ENCODE measurements around the gene TNFAIP3.
"Not testable (repeated sequence)": the region's sequence is repeated elsewhere in the genome, so short reads cannot be mapped to it uniquely, and the experiment has no call there.

Gene TNFAIP3

DNA sequence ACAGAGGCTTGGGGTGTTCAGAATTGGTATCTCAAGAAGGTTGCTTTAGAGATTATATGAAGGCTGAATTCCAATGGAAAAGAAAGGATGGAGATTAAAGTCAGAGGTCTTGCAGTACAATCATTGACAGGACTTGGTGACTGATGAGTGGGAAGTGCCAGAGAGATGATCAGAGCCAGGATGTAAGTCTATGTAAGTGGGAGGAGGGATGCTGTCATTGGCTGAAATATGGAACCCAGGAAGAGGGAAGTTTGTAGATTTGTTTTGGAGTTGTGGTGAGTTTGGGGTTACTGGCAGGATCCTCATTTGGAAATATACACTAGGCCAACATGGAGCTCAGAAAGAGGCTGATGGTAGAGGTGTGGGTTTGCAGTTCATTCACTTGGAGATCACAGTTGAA is 23.8 kb upstream of the TNFAIP3 start:
- no peak for DNase-seq (ENCODE audit: extremely low spot score, insufficient read length, low read depth)
- FAIRE-seq = no peak

DNA sequence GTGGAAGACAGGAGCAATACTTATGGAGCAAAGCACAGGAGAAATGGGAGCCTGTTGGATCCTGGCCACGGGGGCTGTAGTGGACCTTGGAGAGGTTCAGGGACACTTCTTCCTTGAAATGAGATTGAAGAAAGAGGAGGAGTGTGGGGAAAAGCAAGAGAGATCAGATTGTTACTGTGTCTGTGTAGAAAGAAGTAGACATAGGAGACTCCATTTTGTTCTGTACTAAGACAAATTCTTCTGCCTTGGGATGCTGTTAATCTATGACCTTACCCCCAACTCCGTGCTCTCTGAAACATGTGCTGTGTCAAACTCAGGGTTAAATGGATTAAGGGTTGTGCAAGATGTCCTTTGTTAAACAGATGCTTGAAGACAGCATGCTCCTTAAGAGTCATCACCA is 22.7 kb upstream of the TNFAIP3 start:
- not testable (repeated sequence) for FAIRE-seq; DNase-seq (ENCODE audit: extremely low spot score, insufficient read length, low read depth)

DNA sequence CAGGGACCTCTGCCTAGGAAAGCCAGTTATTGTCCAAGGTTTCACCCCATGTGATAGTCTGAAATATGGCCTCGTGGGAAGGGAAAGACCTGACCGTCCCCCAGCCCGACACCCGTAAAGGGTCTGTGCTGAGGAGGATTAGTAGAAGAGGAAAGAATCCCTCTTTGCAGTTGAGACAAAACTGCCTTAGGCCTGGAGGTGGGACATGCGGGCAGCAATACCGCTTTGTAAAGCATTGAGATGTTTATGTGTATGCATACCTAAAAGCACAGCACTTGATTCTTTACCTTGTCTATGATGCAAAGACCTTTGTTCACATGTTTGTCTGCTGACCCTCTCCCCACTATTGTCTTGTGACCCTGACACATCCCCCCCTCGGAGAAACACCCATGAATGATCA is 22.3 kb upstream of the TNFAIP3 start:
- FAIRE-seq; DNase-seq (ENCODE audit: extremely low spot score, insufficient read length, low read depth): not testable (repeated sequence)

DNA sequence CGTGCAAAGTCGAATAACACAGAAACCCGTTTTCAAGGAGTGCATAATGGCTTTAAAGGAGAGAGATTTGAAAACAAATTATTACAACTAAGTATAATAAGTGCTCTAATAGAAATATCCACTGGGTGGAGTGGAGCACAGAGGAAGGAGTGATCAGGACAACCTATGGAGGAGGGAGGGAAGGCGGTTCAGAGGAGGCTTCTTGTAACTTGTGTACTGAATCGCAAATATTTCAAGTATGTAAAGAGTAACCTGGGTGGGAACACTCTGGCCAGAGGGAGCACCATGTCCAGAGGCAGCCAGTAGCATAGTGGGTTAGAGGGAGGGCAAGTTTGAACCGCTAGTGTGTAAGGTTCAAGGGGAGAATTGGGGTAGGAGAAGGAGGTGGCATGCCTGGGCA is 21.6 kb upstream of the TNFAIP3 start:
- FAIRE-seq (no peak), DNase-seq (ENCODE audit: extremely low spot score, insufficient read length, low read depth) (no peak)

DNA sequence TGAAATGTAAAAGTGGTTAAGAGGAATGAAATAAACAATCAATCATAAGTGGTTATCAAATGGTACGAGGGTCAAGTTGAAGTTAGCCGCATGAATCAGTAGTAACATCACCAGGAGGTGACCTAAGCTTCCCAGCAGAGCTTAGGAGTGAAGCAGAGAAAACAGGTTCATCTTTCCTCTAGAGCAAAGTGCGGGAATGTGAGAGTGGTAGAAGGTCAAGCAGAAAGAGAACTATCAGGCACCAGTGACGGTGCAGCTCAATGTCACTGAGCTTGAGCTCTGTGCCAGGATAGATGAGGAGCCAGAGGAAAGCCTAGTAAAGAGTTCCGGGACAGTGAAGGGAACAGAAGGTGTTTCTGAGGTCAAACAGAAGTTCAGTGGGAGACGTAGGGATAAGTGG is 20.8 kb upstream of the TNFAIP3 start:
- DNase-seq (ENCODE audit: extremely low spot score, insufficient read length, low read depth) (no peak), FAIRE-seq (no peak)

DNA sequence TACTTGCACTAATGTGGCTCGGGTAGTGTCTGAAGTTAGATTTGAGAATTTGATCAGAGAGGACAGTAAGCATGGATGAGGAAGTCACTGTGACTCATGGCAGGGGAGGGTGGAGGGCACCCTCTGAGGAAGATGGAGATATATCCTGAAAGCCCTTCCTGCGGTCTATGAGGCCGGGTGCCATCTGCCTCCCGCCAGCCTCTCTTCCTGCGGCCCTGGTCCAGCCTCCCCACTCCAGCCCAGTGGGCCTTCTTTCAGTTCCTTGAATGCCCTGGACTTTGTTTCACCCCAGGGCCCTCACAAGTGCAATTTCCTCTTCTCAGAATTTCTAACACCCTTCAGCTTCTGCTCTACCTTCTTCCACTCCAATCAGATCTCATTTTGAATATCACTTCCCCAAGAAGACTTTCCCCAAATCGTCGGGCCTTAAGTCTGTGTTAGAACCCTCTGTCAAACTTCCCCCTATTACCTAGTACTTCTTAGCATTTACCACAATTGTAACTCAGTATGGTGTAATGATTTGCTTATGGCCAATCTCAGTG is 20.2 kb upstream of the TNFAIP3 start:
- DNase-seq (ENCODE audit: extremely low spot score, insufficient read length, low read depth) (no peak), FAIRE-seq (peak; percentile 75)

DNA sequence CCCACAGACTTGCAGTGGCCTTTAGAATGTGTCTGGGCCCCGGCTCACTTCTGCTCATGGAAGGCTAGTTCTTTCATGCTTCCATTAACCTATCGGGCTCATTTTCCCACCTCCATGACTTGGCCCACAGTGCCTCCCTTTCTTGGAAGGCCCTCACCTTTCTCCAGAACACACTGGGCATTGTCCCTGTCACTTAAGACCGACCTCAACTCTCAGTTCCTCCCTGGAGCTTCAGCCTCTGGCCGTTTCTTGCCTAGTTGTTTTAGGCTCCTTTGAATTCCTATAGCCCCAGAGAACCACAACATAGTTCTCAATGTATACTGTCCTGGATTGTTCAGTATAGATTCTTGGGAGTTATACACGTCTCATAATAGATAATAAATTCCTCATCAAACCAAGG is 19.3 kb upstream of the TNFAIP3 start:
- DNase-seq (ENCODE audit: extremely low spot score, insufficient read length, low read depth) (no peak), FAIRE-seq (peak; percentile 38)

DNA sequence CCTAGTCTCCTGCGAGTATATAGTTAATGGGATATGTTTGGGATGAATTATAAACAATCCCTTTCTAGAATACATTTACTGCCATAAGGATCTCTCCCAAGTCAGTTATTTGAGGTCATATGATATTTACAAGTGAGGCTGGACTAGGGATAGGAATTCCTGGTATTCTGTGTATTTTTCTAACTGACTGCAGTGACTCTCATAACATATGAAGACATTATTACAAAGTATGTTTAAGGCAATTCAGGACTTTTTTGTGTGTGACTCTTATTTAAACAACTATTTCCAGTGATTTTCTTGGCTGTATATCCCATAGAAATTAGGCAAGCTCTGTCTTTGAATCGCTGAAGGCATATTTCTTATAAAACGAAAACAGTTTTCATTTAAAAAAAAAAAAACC is 18.4 kb upstream of the TNFAIP3 start:
- no peak for FAIRE-seq
- no peak for DNase-seq (ENCODE audit: extremely low spot score, insufficient read length, low read depth)

DNA sequence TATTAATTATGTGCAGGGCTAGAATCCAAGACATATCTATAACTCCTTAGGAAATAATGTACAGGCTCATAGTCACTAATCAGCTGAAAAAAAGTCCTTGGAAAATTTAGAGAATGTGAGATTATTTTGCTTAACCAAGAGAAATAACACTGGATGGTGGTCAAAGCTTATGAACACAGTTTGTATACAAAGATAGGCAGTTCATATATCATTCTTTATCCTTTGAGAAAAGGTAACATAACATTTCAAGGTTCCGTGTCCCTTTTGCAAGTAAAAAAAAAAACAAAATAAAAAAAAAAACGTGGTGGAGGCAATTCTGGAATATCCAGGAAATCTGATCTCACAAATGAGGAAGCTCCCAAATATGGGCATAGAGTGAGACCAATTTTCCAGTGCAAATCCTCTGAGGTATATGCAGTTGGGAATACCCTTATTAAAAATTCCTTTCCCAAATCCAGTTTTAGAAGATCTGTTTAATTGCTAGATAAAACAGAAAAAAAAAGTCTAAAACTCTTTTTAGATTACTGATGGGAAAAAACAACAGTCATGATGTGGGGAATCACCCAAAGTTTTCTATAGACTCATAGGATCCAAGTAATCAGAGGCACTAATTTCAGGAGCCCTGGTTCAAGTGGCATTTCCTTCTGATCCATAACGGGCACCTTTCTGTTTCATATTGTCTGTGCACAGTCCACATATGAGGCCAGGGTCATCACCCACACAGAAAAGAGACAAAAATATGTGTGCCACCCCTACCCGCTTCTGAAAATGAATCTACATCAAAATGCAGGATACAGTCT is 17.7 kb upstream of the TNFAIP3 start:
- FAIRE-seq = no peak

DNA sequence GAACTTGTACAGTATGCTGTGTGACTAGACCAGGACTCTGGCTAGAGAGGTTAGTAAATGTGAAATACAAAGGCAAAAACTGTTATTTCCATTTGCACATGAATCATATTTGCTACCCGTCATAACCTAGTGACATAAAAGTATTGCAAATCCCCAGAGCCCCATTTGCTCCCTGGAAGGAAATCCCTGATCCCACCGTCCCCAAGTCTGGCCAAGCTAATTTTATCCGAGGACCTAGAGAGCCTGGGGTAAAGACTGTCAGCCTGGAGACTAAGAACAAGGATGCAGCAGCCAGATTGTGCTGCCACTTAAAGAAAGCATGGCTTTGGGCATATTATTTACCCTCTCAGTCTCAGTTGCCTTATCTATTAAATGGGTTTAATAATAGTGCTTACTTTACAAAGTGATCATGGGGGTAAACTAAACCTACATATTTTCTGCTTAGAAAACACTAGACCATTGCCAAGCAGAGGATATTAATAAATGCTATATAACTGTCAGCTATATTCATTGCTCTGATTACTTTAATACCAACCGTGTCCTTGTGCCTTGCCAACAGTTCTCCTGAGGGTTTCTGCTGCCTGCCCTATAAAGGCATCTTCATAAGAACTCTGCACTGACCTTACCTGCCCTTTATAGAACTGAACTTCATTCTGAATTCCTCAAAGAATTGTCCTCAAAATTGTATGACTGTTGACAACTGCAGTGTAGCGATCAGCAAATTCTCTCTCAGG is 16.9 kb upstream of the TNFAIP3 start:
- FAIRE-seq = no peak

More for the DNA sequence above, 17.7 kb upstream of the TNFAIP3 start:
- DNase-seq (ENCODE audit: extremely low spot score, insufficient read length, low read depth) = no peak

DNA sequence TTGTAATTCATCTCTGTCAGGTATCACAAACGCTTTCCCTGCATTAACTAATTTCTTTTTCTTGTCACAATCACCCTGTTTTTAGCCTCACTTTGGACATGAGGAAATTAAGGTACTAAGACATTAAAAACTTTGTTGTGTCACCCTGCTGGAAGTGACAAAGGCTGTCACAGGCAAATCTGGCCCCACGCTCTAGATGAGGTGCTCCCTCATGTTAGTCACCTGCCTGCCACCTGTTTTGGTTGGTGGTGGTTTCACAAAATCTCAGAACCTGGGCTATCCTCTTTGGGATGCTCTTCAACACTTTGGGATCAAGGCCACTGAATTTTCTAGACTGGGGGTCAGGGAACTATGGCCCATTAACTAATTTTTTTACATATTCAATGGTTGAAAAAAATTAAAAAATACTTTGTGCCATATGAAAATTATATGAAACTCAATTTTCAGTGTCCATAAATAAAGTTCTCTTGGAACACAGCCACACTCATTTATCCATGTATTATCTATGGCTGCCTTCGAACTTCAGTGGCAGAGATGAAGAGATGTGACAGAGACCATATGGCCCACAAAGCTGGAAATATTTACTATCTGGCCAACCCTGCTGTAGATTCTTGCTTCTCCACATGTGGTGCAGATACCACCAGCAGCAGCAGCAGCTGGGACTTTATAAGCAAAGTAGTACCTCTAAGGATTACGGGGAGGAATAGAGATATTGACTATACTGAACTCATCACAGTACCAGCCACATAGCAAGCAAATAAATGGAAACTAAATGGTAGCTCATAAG is 16.1 kb upstream of the TNFAIP3 start:
- FAIRE-seq = no peak
- DNase-seq (ENCODE audit: extremely low spot score, insufficient read length, low read depth) = no peak

More for the DNA sequence above, 16.9 kb upstream of the TNFAIP3 start:
- DNase-seq (ENCODE audit: extremely low spot score, insufficient read length, low read depth) = no peak

DNA sequence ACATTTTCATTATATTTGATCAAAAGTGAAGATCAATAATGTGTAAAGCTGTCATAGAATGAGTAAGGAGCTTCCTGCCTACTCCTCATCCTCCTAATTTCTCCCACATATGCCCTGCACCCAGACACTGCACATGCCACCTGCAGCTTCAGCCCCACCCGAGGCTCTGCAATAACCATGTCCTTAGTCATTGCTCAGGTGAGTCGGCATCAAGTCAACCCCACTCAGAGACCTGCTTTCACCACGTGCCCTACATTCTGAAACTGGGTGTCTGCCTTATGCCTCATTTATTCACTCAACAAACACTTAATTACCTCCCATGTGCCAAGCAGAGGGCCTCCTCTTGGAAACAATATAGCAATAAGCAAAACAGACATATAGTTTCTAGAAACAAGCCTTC is 15.4 kb upstream of the TNFAIP3 start:
- FAIRE-seq (no peak), DNase-seq (ENCODE audit: extremely low spot score, insufficient read length, low read depth) (no peak)

DNA sequence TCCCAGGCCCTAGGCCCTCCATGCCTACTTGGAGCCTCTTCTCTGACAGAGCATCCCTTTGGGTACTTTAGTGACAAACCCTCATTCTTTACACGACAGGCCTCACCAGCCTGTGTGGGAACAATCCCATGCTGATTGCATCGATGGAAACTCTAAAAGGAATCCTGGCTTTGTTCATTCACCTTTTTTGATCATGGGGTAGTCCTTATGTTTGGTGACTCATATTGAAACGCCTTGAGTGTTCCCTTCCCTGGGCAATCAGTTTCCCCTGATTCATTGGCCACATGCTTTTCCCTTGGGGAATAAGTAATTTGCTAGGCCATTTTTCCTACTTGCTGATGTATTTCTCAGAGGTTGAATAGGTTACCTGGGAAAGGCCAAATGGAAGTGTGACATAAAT is 14.7 kb upstream of the TNFAIP3 start:
- FAIRE-seq (no peak), DNase-seq (ENCODE audit: extremely low spot score, insufficient read length, low read depth) (no peak)

DNA sequence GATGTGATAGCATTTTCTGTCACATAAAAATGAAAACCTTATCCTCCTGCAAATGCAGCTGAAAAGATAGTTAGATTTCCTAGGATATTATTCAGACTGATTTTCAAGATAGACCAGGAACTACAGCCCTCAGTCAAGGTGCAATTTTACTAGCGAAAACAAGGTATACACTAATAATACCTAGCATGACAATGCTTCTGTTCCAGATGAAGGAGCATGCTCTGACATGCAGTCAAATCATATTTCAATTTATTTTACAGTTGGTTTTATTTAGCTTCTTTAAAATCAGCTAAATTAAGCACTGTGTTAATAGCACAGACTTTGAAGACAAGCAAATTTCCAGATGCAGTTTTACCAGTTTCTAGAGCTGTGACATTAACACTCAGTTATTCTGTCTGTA is 14.2 kb upstream of the TNFAIP3 start:
- FAIRE-seq (no peak), DNase-seq (ENCODE audit: extremely low spot score, insufficient read length, low read depth) (no peak)

DNA sequence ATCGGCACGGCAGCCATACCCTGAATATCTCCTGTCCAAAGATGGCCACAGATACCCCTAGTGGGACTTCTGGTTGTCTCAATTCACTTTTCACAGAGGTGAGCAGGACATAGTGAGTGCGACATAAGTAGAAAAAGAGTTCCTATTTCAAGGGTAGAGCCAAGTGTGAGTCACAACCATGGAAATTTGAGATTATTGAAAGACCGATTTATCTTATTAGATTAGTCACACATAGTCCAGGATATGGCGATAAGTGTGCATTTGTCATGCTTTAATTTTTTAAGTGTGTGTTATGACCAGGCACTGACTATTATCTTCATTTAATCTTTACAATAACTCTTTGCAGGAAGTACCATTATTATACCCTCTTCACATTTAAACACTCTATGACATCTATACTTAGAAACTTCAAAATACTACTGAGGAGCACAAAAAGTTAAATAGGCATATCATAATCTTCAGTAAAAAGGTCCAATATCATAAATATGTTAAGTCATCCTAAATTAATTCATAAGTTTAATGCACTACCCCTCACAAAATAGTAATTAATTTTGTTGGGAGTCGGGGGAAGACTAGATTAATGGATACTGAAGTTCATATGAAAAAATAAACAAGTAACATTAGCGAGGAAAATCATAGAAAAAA is 13.4 kb upstream of the TNFAIP3 start:
- FAIRE-seq = no peak

DNA sequence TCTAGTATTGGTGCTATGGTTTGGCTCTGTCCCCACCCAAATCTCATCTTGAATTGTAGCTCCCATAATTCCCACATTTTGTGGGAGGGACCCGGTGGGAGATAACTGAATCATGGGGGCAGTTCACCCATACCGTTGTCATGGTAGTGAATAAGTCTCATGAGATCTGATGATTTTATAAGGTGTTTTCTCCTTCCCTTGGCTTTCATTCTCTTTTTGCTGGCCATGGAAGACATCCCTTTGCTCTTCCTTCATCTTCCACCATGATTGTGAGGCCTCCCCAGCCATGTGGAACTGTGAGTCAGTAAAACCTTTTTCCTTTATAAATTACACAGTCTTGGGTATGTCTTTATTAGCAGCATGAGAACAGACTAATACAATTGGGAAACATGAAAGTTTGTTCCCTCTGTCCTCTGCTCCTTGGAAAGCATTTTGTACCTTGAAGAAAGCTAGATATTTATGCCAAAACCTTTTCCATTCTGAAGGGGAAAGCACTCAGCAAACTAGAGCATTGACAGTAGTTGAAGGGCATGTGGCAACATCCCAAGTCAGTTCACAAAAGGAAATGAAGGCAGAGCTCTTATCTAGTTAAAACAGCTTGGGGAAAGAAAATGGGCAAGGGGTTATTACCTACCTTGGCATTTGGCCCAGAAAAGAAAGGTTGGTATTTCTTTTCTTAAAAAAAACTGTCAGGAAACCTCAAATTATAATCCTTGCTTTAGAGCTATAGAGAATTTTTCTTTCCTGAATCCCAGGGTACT is 10.7 kb upstream of the TNFAIP3 start:
- DNase-seq (ENCODE audit: extremely low spot score, insufficient read length, low read depth) (no peak), FAIRE-seq (no peak)

More for the DNA sequence above, 13.4 kb upstream of the TNFAIP3 start:
- DNase-seq (ENCODE audit: extremely low spot score, insufficient read length, low read depth) = no peak

DNA sequence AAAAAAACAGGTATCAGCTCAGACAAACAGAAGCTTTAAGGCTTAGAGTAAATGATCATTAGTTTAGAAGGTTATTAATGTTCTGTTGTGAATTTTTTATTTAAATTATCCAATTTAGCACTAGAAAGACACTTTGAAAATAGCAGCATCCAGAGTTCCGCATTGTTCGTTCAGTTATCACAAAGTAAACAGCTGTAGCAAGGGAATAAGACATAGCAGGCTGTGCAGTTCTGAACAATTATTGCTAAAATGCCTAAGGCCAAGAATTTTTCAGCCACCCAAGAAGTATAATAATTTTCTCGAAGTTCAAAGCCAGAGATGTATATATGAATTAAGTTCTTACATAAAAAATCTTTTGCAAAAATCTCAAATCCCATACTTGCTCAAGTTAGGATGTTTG is 8.0 kb upstream of the TNFAIP3 start:
- no peak for DNase-seq (ENCODE audit: extremely low spot score, insufficient read length, low read depth)
- no peak for FAIRE-seq

DNA sequence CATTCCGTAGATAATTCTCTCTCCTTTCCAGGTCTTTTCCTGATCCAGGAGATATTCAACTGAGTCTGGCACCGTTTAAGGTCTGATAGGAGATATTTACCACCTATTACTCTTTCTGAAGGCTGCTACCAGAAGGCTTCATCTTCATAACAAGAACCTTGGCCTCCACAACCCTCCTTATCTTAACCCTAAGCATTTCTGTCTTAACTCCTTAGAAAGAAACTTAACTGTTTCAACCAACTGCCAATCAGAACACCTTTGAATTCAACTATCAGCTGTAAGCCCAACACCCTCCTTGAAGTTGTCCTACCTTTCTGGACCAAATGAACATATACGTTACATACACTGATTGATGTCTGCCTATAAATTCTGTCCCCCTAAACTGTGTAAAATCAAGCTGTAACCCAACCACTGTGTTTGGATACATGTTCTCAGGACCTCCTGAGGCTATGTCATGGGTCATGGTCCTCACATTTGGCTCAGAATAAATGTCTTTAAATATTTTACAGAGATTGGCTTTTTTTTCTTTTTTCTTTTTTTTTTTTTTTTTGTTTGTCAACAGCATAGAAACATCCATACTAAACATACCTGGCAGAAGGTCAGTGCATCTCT is 6.6 kb upstream of the TNFAIP3 start:
- DNase-seq (ENCODE audit: extremely low spot score, insufficient read length, low read depth) = no peak
- FAIRE-seq = no peak

Data from GM18507 (cell line).